Uterus (tissue), 4 donors: ENCODE measurements around the gene SPPL2C. TPM values are rescaled to one million over a fixed set of nuclear protein-coding genes. Genes with fewer than 3 reads are reported as not detected.

ENCODE experiments used
- DNase-seq, 2 donors: peaks; one replicate each; pipeline ENCODE4 v3.0.0-alpha.2; 2019 to 2020
- H3K27ac ChIP-seq, 2 donors: fragments of 200-600 bp; sonication (generic); 1 replicate in 1 of 2; 2 replicates in 1 of 2; pipeline ENCODE4 v1.5.1; 2016 to 2018
- H3K27me3 ChIP-seq, 2 donors: fragments of 200-600 bp; sonication (generic); one replicate each; pipeline ENCODE4 v1.5.1; 2018 to 2019; ENCODE audit warnings: control low read depth in 1 of 2
- H3K36me3 ChIP-seq, 2 donors: fragments of 200-600 bp; sonication (generic); one replicate each; pipeline ENCODE4 v1.5.1; 2019; ENCODE audit warnings: control low read depth in 1 of 2
- H3K4me1 ChIP-seq, 2 donors: fragments of 200-600 bp; sonication (generic); one replicate each; pipeline ENCODE4 v1.5.1; 2018 to 2019; ENCODE audit warnings: control low read depth in 1 of 2
- H3K4me3 ChIP-seq, 2 donors: fragments of 200-600 bp; sonication (generic); 1 replicate in 1 of 2; 2 replicates in 1 of 2; pipeline ENCODE4 v1.5.1; 2018 to 2019; ENCODE audit warnings: mild to moderate bottlenecking in 1 of 2
- H3K9me3 ChIP-seq, 2 donors: fragments of 200-600 bp; sonication (generic); one replicate each; pipeline ENCODE4 v1.5.1; 2019; ENCODE audit warnings: control low read depth in 1 of 2
- POLR2A ChIP-seq, 2 donors: fragments of 450-650 bp; IDR thresholded peaks; one replicate each; pipeline ENCODE4 v1.6.1; 2016; ENCODE audit warnings: antibody characterized with exemption in 2 of 2, mild to moderate bottlenecking in 1 of 2, moderate library complexity in 1 of 2
- intact Hi-C: fragments of 100-400 bp; cut with DNase I; formaldehyde crosslinking; loops from one replicate; pipeline ENCODE4 v1.15.1; 2023; ENCODE audit warnings: low total_unique reads
- total RNA-seq, 4 donors: library from RNA; depleted of rRNA in 3 of 4; stranded (reverse); fragments of >200 nt in 3 of 4; gene quantifications; one replicate each; pipeline versions ENCODE4 v1.1.0 to v1.2.4, GENCODE V29; 2014 to 2023
- TF ChIP-seq, protein P1 (sequence below), 4 experiments: fragments of 200-600 bp in 2 of 4; fragments of 450-650 bp in 2 of 4; sonication (generic) in 2 of 4; IDR thresholded peaks; one replicate each; pipeline ENCODE4 v1.5.1; 2016 to 2019; ENCODE audit warnings: antibody characterized with exemption in 4 of 4, mild to moderate bottlenecking in 2 of 4, moderate library complexity in 1 of 4
- donor health status: DM: yes; HTN: yes; CAD: no.

SPPL2C gene
- total RNA-seq, 4 donors from 2014 or later = not detected

DNA sequence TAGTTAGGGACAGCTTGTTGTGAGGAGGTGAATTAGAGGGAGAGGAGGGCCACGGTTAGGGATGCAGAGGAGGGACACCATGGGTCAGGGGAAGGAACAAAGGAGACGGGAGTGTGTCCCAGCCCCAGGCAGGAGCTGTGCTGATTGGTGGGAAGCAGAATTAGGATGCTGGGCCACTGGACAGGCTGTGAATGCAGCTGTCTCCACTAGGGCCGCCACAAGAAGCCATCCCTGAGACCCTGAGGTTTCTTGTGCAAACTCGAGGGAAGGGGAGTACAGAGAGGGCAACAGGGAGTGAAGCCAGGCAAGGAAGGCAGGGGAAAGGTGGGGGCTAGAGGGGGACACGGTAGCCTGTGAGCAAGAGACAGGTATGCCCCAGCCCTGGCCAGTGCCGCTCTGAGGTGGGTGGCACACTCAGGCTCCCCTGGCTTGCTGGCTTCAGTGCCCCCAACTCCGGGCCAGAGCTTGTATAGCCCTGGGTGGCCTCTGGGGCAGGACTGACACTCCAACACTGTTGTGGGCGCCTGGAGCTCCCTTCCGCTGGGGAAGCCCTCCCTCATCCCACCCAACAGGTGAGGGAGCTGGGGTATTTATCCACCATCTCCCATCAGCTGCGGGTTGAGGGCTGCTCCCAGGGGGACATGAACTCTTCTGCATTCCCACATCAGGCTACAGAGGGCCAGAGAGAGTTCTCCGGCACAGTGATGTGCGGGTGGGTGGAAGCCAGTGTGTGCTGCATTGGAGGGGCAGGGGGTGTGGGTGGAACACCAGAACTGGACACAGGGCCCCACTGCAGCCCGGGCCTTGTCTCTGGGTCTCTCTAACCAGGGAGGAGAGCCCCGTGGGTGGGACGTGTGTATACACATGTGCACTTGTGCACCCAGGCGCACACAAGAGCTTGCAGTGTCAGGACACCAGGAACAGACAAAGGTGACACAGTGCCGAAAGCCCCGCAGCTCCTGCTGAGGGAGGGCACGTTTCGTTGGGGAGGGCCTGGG lies 8.3 kb upstream of the SPPL2C start:
- no peaks in the 10 kb centered on the region for H3K27me3 ChIP-seq
- intact Hi-C loops = no loop called here
- no peaks in the 10 kb centered on the region for H3K36me3 ChIP-seq
- no peaks in the 10 kb centered on the region for H3K4me1 ChIP-seq
- H3K27ac ChIP-seq = no peak overlapping the region
- TF ChIP-seq, protein P1, sequence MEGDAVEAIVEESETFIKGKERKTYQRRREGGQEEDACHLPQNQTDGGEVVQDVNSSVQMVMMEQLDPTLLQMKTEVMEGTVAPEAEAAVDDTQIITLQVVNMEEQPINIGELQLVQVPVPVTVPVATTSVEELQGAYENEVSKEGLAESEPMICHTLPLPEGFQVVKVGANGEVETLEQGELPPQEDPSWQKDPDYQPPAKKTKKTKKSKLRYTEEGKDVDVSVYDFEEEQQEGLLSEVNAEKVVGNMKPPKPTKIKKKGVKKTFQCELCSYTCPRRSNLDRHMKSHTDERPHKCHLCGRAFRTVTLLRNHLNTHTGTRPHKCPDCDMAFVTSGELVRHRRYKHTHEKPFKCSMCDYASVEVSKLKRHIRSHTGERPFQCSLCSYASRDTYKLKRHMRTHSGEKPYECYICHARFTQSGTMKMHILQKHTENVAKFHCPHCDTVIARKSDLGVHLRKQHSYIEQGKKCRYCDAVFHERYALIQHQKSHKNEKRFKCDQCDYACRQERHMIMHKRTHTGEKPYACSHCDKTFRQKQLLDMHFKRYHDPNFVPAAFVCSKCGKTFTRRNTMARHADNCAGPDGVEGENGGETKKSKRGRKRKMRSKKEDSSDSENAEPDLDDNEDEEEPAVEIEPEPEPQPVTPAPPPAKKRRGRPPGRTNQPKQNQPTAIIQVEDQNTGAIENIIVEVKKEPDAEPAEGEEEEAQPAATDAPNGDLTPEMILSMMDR (IDR thresholded peaks at IDR 0.05) = no peak
- no peak for TF ChIP-seq POLR2A (IDR thresholded peaks at IDR 0.05)
- no peak for DNase-seq
- no peaks in the 10 kb centered on the region for H3K9me3 ChIP-seq
- H3K4me3 ChIP-seq = no peak overlapping the region

DNA sequence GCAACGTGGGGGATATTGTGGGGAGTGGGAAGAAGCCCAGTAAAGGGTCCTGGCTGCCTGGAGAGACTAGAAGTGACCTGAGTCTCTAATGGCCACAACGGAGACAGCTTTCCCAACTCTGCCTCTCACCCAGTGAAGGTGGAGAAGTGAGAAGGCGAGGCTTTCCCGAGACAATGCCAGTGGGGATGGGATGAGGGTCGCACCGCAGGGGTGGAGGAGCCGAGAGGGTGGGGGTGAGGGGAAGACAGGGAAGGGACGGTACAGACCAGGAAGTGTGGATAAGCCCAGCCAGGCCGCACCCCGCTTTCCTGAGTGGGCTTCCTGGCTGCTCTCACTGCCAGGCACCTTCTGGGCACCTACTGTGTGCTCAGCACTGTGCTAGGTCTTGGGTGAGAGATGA lies 7.5 kb upstream of the SPPL2C start:
- no peaks in the 10 kb centered on the region for H3K9me3 ChIP-seq
- H3K27ac ChIP-seq = no peak overlapping the region
- TF ChIP-seq, protein P1 (IDR thresholded peaks at IDR 0.05) = no peak
- TF ChIP-seq POLR2A (IDR thresholded peaks at IDR 0.05) = no peak
- no peaks in the 10 kb centered on the region for H3K27me3 ChIP-seq
- no peak overlapping the region for H3K4me3 ChIP-seq
- H3K36me3 ChIP-seq = no peaks in the 10 kb centered on the region
- H3K4me1 ChIP-seq = no peaks in the 10 kb centered on the region
- intact Hi-C loops = no loop called here
- DNase-seq = no peak

DNA sequence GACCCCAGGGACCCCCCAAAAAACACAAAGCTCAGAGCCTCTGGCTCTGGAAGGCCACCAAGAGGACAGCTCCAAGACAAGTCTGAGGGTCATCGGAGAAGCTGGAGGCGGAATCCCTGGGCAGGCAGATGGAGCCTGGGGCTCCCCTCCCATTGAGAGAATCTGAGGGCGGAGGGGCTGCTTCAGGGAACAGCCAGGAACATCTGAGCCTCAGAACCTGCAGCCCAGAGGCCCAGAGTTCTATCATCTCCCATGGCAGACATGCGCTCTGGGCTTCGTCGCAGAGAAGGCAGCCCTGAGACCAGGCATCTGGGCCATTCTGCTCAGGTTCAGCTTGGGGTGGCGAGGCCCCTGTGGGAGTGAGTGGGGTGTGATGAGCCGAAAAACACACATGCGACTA lies 7.1 kb upstream of the SPPL2C start:
- Histone ChIP-seq H3K4me1 (no peaks in the 10 kb centered on the region), H3K36me3 (no peaks in the 10 kb centered on the region), H3K9me3 (no peaks in the 10 kb centered on the region), H3K27me3 (no peaks in the 10 kb centered on the region), H3K4me3 (no peak overlapping the region), H3K27ac (no peak overlapping the region)
- DNase-seq = no peak
- intact Hi-C loops = no loop called here
- TF ChIP-seq POLR2A (IDR thresholded peaks at IDR 0.05) = no peak
- TF ChIP-seq, protein P1 (IDR thresholded peaks at IDR 0.05) = no peak

DNA sequence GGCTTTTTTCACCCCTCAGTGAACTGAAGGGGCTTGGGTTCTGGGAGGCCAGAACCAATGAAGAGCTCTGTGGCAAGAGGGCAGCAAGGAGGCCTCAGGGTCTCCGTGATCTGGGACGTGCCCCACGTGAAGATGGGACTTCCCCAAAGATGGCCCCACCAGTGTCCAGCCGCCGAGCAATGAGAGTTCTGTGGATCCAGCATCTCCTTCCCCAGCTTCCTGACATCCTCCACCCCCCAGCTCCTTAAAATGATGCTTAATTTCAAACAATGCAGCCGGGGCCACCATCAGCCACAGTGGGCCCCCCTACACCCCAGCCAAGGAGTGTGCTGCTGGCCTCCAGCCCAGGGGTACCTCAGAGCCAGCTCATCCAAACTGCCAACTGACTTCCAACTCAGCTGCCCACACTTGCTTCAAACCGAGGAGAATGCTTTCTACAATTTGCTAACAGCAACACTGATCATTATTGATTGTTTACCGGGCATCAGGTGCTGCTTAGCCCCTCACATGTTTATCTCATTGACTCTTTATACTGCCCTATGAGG lies 5.9 kb upstream of the SPPL2C start:
- no peak overlapping the region for H3K27ac ChIP-seq
- DNase-seq = no peak
- no peak overlapping the region for H3K4me3 ChIP-seq
- TF ChIP-seq POLR2A (IDR thresholded peaks at IDR 0.05) = no peak
- TF ChIP-seq, protein P1 (IDR thresholded peaks at IDR 0.05) = no peak
- intact Hi-C loops = no loop called here
- no peaks in the 10 kb centered on the region for H3K4me1 ChIP-seq
- no peaks in the 10 kb centered on the region for H3K36me3 ChIP-seq
- H3K27me3 ChIP-seq = no peaks in the 10 kb centered on the region
- no peaks in the 10 kb centered on the region for H3K9me3 ChIP-seq

DNA sequence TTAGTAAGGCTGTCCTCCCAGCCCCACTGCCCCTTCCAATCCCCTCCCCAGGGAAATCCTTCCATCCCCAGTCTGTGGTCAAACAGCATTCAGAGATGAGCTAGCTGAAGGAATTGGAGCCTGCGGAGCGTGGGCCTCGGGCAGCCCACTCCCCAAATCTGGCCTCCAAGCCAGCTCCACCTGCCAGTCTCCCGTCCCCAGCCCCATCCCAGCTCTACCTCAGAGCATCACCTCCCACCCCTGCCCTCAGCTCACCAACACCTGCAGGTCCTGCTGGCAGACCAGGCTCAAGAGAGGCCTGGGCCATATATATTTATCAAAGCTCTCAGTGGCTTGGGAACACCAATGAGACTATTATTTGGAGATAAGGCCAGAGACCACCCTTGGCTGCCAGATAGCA lies 5.2 kb upstream of the SPPL2C start:
- intact Hi-C loops = no loop called here
- Histone ChIP-seq H3K36me3 (no peaks in the 10 kb centered on the region), H3K4me1 (no peaks in the 10 kb centered on the region), H3K9me3 (no peaks in the 10 kb centered on the region), H3K4me3 (no peak overlapping the region), H3K27ac (no peak overlapping the region), H3K27me3 (no peaks in the 10 kb centered on the region)
- TF ChIP-seq, protein P1 (IDR thresholded peaks at IDR 0.05) = no peak
- no peak for TF ChIP-seq POLR2A (IDR thresholded peaks at IDR 0.05)
- DNase-seq = no peak
